Kidney tubule cell (primary cell): ENCODE results near the gene SLC6A12.

ENCODE experiments used
- DNase-seq: peaks from one replicate; pipeline ENCODE4 v3.0.0-alpha.2; 2018; ENCODE audit warnings: low spot score

SLC6A12 gene

GRCh38 chr12:215116-215515 lies 1.2 kb upstream of the SLC6A12 start:
- DNase-seq: no peak

DNA sequence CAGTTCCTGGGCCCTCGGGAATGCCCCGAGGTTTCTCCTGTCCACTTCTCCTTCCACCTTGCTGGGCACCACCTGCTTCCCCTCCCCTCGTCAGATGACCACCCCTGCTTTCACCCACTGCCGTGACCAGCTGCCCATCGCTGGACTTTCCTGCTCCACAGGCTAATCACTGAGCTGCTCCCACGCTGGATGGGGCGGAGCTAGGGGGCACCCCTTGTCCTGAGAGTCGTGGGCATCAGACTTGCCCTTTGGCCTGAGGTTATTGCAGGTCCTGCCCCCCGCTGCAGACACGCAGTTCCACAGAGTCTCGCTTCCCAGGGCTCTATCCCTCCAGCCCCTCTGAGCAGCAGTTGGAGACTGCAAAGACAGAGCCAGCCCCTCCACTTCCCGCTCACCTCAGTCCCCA lies 427 bp downstream of the SLC6A12 start:
- no peak for DNase-seq

DNA sequence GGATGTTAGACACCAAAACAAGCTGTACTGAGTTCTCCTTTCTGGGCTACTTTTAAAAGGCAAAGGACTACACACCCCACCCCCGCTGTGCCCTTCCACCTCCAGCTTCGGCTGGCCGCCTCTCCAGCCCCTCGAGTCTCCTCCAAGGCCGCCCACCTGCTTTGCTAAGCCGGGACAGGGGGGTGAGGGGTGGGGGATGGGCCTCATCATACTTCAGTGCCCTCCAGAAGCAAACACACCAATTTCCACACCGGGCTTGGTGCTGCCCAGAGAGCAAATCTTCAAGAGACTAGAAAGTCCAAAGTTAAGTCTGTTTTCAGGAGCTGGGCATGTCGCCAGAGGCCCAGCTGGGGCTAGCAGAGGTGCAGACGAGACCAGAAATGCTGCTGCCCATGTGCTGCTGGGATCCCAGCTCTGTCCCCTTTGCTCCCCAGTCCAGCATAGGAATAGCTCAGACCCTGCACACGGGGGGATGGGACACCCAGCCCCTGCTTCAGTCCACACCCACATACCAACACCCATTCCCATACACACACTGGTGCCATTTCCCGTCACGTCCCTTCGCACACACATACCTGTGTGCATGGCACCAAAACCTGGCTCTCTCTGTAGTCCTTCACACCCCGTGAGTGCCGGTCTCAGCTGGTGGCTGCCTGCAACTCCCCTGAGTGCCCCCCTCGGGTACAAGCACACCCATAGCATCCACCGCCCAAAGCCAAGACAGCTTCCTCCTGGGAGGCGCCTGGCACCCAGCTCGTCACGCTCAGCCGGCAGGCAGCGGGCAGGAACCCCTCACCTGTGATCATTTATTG lies 1.0 kb downstream of the SLC6A12 start:
- peak; percentile 68 for DNase-seq

- DNase-seq: no peak
Observed at GRCh38 chr12:212415-212714, 1.6 kb downstream of the SLC6A12 start.

GRCh38 chr12:211639-212414 lies 2.1 kb downstream of the SLC6A12 start:
- DNase-seq: no peak

GRCh38 chr12:211142-211465 lies 2.9 kb downstream of the SLC6A12 start:
- peak; percentile 23 for DNase-seq

DNA sequence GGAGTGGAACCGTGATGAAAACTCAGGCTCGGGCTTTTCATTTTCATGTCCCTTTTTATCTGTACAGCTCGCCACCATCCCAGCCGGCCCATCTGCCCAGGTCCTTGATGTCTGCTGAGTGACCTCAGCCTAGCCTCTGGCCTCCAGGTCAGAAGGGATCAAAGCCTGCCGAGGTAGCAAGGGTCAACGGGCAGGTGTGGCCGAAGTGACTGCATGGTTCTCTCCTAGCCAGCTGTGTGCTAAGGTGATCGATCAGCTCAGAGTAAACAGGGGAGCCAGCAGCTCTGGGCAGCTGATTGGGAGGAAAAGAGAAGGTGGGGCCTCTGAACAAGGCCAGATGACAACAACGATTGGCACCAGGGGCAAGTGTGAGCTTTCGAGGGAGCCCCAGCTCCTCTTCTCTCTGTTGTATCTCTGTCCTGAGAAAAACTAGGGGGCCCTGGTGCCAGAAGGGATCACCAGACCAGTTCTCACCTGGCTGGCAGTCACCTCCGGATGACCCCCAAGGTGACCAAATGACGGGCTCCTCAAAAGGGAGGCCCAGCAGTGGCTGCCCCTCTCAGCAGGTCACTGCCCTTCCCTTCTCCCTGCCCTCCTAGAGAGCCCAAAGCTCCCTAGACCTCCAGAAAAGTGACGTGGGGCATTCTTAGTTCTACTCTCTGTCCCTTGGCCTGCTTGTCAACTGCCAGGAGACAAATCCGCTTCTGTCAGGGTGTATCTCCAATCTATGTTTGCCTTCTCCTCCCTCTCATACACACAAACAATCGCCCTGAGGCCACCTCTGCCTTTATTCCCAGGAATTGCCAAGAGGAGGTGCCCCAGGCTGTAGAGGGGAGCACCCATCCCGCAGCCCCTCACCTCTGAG lies 3.4 kb downstream of the SLC6A12 start:
- no peak for DNase-seq

GRCh38 chr12:209851-210250 lies 4.1 kb downstream of the SLC6A12 start:
- DNase-seq: no peak

GRCh38 chr12:209246-209645 lies 4.7 kb downstream of the SLC6A12 start:
- peak; percentile 63 for DNase-seq

GRCh38 chr12:208813-209212 lies 5.1 kb downstream of the SLC6A12 start:
- no peak for DNase-seq

DNA sequence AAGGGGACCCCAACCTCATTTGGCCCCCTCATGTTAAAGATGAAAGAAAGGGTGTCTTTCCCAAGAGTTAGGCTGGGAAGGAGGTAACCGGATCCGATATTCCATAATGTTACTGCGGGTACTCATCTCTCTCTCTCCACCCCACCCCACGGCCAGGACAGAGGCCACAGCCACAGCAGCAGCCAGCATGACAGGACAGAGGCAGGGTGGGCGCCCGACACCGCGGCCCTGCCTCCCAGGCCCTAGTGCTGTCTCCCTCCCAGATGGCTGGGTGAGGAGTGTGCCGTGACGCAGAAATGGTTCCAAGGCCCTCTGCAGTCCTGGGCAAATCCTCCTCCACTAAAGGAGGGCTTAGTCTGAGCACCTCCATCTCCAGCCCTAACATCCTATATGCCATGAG lies 6.2 kb downstream of the SLC6A12 start:
- DNase-seq: no peak

DNA sequence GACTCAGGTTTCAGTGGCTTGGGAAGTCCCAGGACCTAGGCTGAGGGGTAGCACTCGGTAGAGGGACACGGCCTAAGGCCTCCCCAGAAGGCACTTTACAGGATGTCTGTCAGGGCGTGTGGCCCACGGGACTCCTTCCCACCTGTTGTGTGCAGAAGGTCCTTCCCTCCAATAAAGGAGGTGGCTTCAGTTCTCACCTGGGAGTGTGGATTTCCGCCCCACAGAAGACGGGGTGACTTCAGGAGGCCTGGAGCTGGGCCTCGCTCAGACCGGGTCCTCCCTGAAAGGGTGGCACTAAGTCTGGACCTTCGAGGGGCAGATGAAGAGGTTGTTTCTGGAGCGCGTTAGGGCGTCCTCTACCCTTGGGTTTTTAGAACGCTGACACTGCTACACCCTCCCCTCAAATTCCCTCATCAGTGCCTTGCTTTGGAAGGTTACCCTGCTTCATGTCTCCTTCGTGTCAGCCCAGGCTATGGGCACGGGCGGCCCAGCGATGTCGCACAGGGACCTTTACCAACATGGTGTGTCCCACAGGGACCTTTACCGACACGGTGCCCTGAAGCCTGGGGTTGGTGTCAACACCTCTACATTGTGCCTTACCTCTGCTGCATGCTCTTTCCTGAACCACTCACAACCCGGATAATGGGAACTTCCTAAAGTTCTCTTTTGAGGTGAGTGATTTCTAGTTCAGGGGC lies 7.1 kb downstream of the SLC6A12 start:
- DNase-seq: no peak

GRCh38 chr12:205026-205425 lies 8.9 kb downstream of the SLC6A12 start:
- no peak for DNase-seq

DNA sequence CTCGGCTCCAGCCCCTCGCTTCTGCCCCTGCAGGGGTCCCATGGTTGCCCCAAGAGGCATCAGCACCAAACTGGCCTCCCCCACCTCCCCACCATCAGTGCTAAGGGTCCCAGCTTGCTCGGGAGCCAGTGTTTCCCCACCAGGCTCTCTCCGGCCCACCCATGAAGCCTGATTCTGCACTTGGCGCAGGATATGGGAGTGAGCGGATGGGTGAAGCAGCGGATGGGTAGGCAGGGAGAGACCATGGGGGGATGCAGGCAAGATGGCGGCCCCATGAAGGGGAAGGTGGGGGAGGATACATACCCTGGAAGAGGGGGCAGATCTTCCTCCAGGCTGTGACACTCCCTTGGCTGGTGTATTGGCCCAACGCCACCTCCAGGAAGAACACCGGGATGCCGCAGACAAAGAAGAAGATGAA lies 9.7 kb downstream of the SLC6A12 start:
- no peak for DNase-seq

GRCh38 chr12:203462-204260 lies 10.3 kb downstream of the SLC6A12 start:
- no peak for DNase-seq

- no peak for DNase-seq
Observed at GRCh38 chr12:203074-203461, 10.9 kb downstream of the SLC6A12 start.

DNA sequence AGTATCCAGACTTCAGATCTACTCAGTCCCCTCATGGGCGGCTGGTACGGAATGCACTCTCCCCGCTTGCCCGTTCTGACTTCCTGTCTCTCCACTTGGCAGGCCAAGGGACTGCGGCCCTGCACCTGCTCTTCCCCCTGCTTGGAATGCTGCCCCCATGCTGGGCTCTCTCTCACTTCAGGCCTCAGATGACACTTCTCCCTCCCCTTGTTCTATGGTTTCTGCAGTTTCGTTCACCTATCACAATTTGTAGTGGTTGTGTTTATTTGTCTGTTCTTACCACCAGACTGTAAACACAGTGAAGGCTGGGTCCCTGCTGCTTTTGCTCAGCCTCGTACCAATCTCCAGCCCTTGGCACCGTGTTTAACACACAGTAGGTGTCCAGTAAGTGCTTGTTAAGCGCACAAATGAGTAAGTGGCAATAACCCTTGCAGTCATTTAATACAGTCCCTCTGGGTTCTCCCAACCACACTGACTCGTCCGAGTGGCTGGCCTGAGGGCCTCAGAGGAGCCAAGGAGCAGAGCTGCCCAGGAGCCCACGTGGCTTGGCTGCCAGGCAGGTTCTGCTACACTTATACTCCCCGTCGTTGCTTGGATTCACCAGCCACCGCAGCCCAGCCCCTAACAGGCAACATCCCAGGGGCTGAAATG lies 11.8 kb downstream of the SLC6A12 start:
- peak; percentile 26 for DNase-seq

GRCh38 chr12:201361-201760 lies 12.6 kb downstream of the SLC6A12 start:
- no peak for DNase-seq

GRCh38 chr12:198705-199104 lies 15.3 kb downstream of the SLC6A12 start:
- no peak for DNase-seq

DNA sequence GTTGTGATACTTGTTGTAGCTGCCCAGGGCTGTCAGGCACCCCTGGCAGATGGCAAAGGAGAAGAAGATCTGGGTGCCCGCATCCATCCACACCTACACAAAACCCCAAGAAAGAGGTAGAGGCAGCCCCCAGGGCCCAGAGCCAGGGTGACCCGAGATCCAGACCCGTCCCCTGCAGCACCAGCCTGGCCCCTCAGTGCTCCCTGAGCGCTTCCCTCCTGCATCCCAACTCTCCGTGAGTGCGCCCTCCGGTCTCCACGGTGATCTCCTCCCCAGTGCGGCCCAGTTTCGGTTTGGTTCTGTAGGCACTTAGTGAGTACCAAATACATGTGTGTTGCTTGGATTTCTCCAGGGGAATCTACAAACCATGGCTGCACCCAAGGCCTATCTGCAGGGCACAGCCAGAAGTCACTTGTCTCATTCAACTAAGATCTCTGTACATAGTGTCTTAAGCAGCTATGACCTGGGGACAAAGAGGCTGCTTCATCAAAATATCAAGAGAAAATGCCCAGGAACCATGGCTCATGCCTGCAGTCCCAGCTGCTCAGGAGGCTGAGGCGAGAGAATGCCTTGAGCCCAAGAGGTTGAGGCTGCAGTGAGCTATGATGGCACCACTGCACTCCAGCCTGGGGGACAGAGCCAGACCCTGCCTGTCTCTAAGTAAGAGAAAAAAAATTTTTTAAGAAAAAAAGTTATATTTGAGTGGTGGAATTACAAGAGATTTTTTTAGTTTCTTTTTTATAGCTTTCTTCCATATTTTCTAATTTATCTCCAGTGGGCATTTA lies 15.9 kb downstream of the SLC6A12 start:
- no peak for DNase-seq
